Panc1 (cell line): ENCODE measurements around the gene HUS1. TPM values are rescaled to one million over a fixed set of nuclear protein-coding genes. Genes with fewer than 3 reads are reported as not detected.

Source experiments
- ATAC-seq: fragments of 200-7000 bp; cut with Tn5 transposase; 2 replicates; pipeline ENCODE4 v1.9.1; 2020; ENCODE audit warnings: mild to moderate bottlenecking, moderate library complexity
- BruUV-seq: library from RNA; stranded (reverse); fragments of 400-500 nt; replicated peaks from 2 replicates; lab custom pipeline; 2021; lab: Mats Ljungman, UMichigan
- CTCF ChIA-PET: fragments of 300-600 bp; sonication (Branson Sonifier 250); formaldehyde crosslinking; loops from one replicate; lab custom pipeline; 2022; ENCODE audit warnings: antibody characterized with exemption; lab: Charles Lee
- POLR2A ChIA-PET: fragments of 300-600 bp; sonication (Branson Sonifier 250); formaldehyde crosslinking; loops from one replicate; lab custom pipeline; 2022; ENCODE audit warnings: antibody characterized with exemption; lab: Charles Lee
- DNase-seq: peaks from one replicate; pipeline ENCODE4 v3.0.0-alpha.2; 2010; ENCODE audit warnings: low read depth, low spot score
- H3K27ac ChIP-seq: 2 replicates; pipeline ENCODE4 v1.5.1; 2011; ENCODE audit warnings: mild to moderate bottlenecking, low read length, inconsistent platforms
- H3K27me3 ChIP-seq: fragments of 200-500 bp; sonication (Bioruptor generic); 2 replicates; pipeline ENCODE4 v1.6.0; 2014; ENCODE audit warnings: low read length, inconsistent platforms; ENCODE audit not compliant: control insufficient read depth, insufficient read depth
- H3K36me3 ChIP-seq: fragments of 200-500 bp; sonication (Bioruptor generic); 2 replicates; pipeline ENCODE4 v1.5.1; 2014; ENCODE audit warnings: inconsistent platforms, mild to moderate bottlenecking, low read length, moderate library complexity; ENCODE audit not compliant: control insufficient read depth, insufficient read depth
- H3K4me1 ChIP-seq: 2 replicates; pipeline ENCODE4 v1.5.1; 2011; ENCODE audit warnings: inconsistent platforms, mild to moderate bottlenecking, low read length, moderate library complexity; ENCODE audit not compliant: control insufficient read depth, insufficient read depth
- H3K4me3 ChIP-seq, 2 experiments: 2 replicates each; pipeline ENCODE4 v1.5.1; 2011 to 2012; ENCODE audit warnings: low read depth in 2 of 2, low read length in 2 of 2, mild to moderate bottlenecking in 2 of 2, inconsistent platforms in 1 of 2, moderate library complexity in 1 of 2
- H3K9me3 ChIP-seq: fragments of 200-500 bp; sonication (Bioruptor generic); 2 replicates; pipeline ENCODE4 v1.5.1; 2014; ENCODE audit warnings: low read depth, mild to moderate bottlenecking, inconsistent platforms, low read length, moderate library complexity; ENCODE audit not compliant: control insufficient read depth, insufficient read depth
- CTCF ChIP-seq: fragments of 450-650 bp; IDR thresholded peaks from 2 replicates; pipeline ENCODE4 v1.5.1; 2017; ENCODE audit warnings: mild to moderate bottlenecking
- POLR2AphosphoS5 ChIP-seq: IDR thresholded peaks from 2 replicates; pipeline ENCODE4 v1.6.1; 2012; ENCODE audit warnings: mild to moderate bottlenecking, low read depth, low read length, moderate library complexity
- REST ChIP-seq, 2 experiments: IDR thresholded peaks; 2 replicates each; pipeline ENCODE4 v1.6.1; 2011 to 2012; ENCODE audit warnings: low read depth in 2 of 2, control low read depth in 1 of 2, low read length in 1 of 2, mild to moderate bottlenecking in 1 of 2, moderate library complexity in 1 of 2; ENCODE audit not compliant: insufficient read depth in 1 of 2
- SIN3A ChIP-seq: IDR thresholded peaks from 2 replicates; pipeline ENCODE4 v1.6.1; 2012; ENCODE audit warnings: low read depth, mild to moderate bottlenecking, low read length, moderate library complexity, borderline replicate concordance; ENCODE audit not compliant: insufficient read depth
- TCF7L2 ChIP-seq: IDR thresholded peaks from 2 replicates; pipeline ENCODE4 v1.6.1; 2011; ENCODE audit warnings: mild to moderate bottlenecking, low read depth, low read length, inconsistent platforms
- in situ Hi-C: cut with HindIII; loops from 2 replicates; pipeline ENCODE4 v1.10.0; 2016; ENCODE audit warnings: low sequenced_read_pairs, low pct_unique_long_range_greater_than_20kb
- intact Hi-C: fragments of 100-400 bp; cut with micrococcal nuclease; formaldehyde crosslinking; loops from one replicate; pipeline ENCODE4 v1.10.0; 2022; ENCODE audit not compliant: unreplicated experiment
- total RNA-seq: library from RNA; stranded (reverse); gene quantifications from one replicate; pipeline ENCODE4 v1.2.1, GENCODE V29; 2021; ENCODE audit not compliant: unreplicated experiment

HUS1 gene
- total RNA-seq, 1 experiment from 2014 or later: 72.7 TPM

- intact Hi-C loops (no loop called here), in situ Hi-C loops (no loop called here)
- H3K36me3 ChIP-seq: no peaks in the 10 kb centered on the region
- H3K27ac ChIP-seq: no peak overlapping the region
- H3K4me3 ChIP-seq: no peak overlapping the region
- H3K27me3 ChIP-seq: no peaks in the 10 kb centered on the region
- CTCF ChIA-PET: no interaction called here
- BruUV-seq: no TSS peak
- TF ChIP-seq TCF7L2 (no peak), REST (IDR thresholded peaks at IDR 0.05; ENCODE audit: insufficient read depth in 1 of 2, low read depth in 2 of 2, low read length in 1 of 2) (no peak), SIN3A (no peak), POLR2AphosphoS5 (no peak), CTCF (no peak)
- POLR2A ChIA-PET: no interaction called here
- ATAC-seq (no peak), DNase-seq (no peak)
- H3K4me1 ChIP-seq: 0 out of 2 replicates have a peak, but pooled peaks cover 4% of the 10 kb centered on the region
- no peaks in the 10 kb centered on the region for H3K9me3 ChIP-seq
Observed at GRCh38 chr7:48009257-48009656, 29.8 kb upstream of the HUS1 start.

- no peaks in the 10 kb centered on the region for H3K27me3 ChIP-seq
- in situ Hi-C loops (no loop called here), intact Hi-C loops (no loop called here)
- DNase-seq (no peak), ATAC-seq (no peak)
- no peak overlapping the region for H3K27ac ChIP-seq
- ChIA-PET CTCF (no interaction called here), POLR2A (no interaction called here)
- H3K4me3 ChIP-seq: no peak overlapping the region
- TF ChIP-seq REST (IDR thresholded peaks at IDR 0.05; ENCODE audit: insufficient read depth in 1 of 2, low read depth in 2 of 2, low read length in 1 of 2) (no peak), SIN3A (no peak), TCF7L2 (no peak), CTCF (no peak), POLR2AphosphoS5 (no peak)
- no peaks in the 10 kb centered on the region for H3K9me3 ChIP-seq
- H3K4me1 ChIP-seq: 0 out of 2 replicates have a peak, but pooled peaks cover 4% of the 10 kb centered on the region
- BruUV-seq: no TSS peak
- no peaks in the 10 kb centered on the region for H3K36me3 ChIP-seq
Observed at GRCh38 chr7:48006866-48007265, 27.5 kb upstream of the HUS1 start.
